ENCODE results near the gene ZNF436. TPM values are rescaled to one million over a fixed set of nuclear protein-coding genes. Genes with fewer than 3 reads are reported as not detected.
A peak's percentile ranks its signal among the peaks of the same experiment; 100 is the strongest.

ZNF436 gene
- total RNA-seq, 1 donor from 2014 or later: 26.0 TPM

DNA sequence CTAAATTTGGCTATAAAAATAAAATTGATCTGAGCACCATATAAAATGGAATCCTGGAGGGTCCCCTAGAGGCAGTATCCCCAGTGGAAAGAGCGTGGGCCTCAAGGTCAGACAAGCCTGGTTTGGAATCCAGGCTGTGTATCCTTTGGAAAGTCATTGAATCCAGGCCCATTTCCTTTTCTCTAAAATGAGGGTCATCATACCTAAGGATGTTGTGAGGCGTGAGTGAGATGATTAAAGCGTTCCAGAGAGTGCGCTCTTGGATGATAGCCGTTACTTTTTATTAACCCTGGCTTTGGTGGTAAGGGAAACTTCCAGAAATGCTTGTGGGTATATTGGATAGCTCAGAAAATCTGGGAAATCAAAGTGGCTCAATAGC, 683 bp upstream of the ZNF436 start:
- H3K9me3 Mint-ChIP-seq (ENCODE audit: unreplicated experiment): peaks cover 8% of the 10 kb centered on the region
- peaks cover 34% of the 10 kb centered on the region for H3K36me3 Mint-ChIP-seq (ENCODE audit: low read depth, unreplicated experiment)
- no peak for TF ChIP-seq CTCF (IDR thresholded peaks at IDR 0.05; ENCODE audit: unreplicated experiment)
- H3K4me1 Mint-ChIP-seq (ENCODE audit: unreplicated experiment): peaks cover 48% of the 10 kb centered on the region
- DNase-seq (ENCODE audit: low spot score): no peak
- H3K27me3 Mint-ChIP-seq (ENCODE audit: unreplicated experiment): peaks cover 20% of the 10 kb centered on the region
- H3K27ac Mint-ChIP-seq (ENCODE audit: unreplicated experiment): peak overlapping the region; percentile 97
- H3K4me3 Mint-ChIP-seq (ENCODE audit: unreplicated experiment): peak overlapping the region; percentile 96

DNA sequence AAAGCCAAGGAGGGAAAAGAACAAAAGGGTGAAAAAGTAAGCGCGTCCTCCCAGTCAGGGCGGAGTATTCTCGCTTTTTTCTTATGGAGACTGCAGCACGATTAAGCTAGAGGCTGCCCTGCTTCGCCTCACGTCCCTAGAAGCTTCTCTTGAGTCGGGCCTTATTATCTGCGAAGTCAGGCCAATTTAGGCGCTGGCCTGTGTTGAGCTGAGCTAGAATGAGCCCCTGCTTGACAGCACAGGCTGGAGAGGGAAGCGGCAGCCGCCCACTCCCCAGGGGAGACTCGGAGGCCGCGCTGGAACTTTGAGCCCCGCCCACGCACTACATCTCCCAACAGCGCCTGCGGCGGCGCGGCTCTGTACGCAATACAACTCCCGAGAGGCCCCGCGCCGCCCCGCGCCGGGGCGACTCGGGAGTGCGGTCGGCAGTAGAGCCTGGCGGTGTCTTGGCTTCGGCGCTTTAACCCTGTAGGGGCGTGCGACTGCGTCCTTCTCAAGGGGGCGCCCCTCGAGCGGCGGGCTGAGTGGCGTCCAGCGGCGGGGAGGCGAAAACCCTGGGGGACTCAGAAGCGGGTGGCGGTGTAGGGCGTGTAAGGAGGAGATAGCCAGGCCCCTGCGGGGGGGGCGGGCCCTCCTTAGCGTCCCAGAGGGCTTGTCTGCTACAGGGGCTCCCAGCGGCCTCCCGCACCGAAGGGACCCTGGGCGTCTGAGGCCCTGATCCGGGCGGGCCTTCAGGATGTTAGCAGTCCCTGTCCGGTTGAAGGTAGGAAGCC, 888 bp downstream of the ZNF436 start:
- H3K36me3 Mint-ChIP-seq (ENCODE audit: low read depth, unreplicated experiment): peaks cover 36% of the 10 kb centered on the region
- H3K27ac Mint-ChIP-seq (ENCODE audit: unreplicated experiment): peak overlapping the region; percentile 97
- H3K27me3 Mint-ChIP-seq (ENCODE audit: unreplicated experiment): peaks cover 20% of the 10 kb centered on the region
- no peak for TF ChIP-seq CTCF (IDR thresholded peaks at IDR 0.05; ENCODE audit: unreplicated experiment)
- peak; percentile 85 for DNase-seq (ENCODE audit: low spot score)
- H3K9me3 Mint-ChIP-seq (ENCODE audit: unreplicated experiment): peaks cover 14% of the 10 kb centered on the region
- peaks cover 39% of the 10 kb centered on the region for H3K4me1 Mint-ChIP-seq (ENCODE audit: unreplicated experiment)
- peak overlapping the region; percentile 96 for H3K4me3 Mint-ChIP-seq (ENCODE audit: unreplicated experiment)

DNA sequence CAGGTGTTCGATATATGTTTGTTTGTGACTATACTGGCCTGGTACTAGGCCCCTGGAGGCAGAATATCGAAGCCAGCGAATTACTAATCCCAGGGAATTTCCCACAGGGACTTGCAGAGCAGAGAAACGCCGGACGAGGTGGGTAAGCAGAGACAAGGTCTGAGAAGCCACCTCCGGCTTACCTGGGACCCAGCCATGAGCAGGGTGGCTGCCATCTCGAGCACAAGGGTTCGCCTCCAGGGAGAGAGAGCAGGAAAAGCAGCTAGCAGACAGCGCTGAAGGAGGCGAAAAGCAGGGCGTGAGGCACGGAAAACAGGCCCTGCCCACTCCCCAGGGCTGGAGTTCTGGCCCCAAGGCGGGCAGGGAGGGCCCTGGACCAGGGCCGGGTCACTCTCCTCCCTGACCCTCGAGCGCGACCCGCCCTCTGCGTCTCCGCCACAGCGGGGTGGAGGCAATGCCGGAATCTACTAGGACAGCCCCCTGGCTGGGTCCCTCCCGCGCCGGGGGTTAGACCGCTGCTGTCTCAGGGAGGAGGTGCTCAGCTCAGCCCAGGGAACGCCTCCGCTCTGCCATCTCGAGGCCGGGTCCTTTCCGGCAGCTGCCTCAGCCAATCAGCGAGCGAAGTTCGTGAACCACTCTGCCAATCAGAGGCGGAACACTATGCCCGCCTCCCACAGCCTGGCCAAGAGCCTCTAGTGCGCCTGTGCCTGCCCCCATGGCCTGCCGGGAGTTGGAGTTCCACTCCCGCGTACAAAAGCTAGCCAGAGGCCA, 1.7 kb downstream of the ZNF436 start:
- peak; percentile 95 for DNase-seq (ENCODE audit: low spot score)
- peaks cover 31% of the 10 kb centered on the region for H3K4me1 Mint-ChIP-seq (ENCODE audit: unreplicated experiment)
- TF ChIP-seq CTCF (IDR thresholded peaks at IDR 0.05; ENCODE audit: unreplicated experiment): no peak
- H3K4me3 Mint-ChIP-seq (ENCODE audit: unreplicated experiment): peak overlapping the region; percentile 96
- peaks cover 21% of the 10 kb centered on the region for H3K9me3 Mint-ChIP-seq (ENCODE audit: unreplicated experiment)
- H3K27ac Mint-ChIP-seq (ENCODE audit: unreplicated experiment): peak overlapping the region; percentile 85
- H3K27me3 Mint-ChIP-seq (ENCODE audit: unreplicated experiment): peaks cover 20% of the 10 kb centered on the region
- H3K36me3 Mint-ChIP-seq (ENCODE audit: low read depth, unreplicated experiment): peaks cover 42% of the 10 kb centered on the region

DNA sequence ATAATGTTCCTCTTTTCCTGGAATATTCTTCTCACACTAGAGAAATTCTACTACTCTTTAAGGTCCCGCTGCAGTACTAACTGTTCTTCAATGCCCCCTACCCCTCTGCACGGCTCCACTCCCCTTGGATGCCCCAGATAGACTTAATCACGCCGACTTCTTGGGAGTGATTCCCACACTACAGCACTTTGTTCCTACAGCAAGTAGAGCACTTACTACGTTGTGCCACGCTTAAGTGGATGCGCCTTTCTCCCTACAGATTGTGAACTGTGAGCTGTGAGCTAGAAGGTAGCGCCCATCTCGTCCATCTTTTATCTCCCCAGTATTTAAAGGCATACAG, 2.2 kb downstream of the ZNF436 start:
- peaks cover 48% of the 10 kb centered on the region for H3K36me3 Mint-ChIP-seq (ENCODE audit: low read depth, unreplicated experiment)
- H3K27me3 Mint-ChIP-seq (ENCODE audit: unreplicated experiment): peaks cover 20% of the 10 kb centered on the region
- no peak for TF ChIP-seq CTCF (IDR thresholded peaks at IDR 0.05; ENCODE audit: unreplicated experiment)
- peak overlapping the region; percentile 89 for H3K4me3 Mint-ChIP-seq (ENCODE audit: unreplicated experiment)
- DNase-seq (ENCODE audit: low spot score): no peak
- peak overlapping the region; percentile 48 for H3K27ac Mint-ChIP-seq (ENCODE audit: unreplicated experiment)
- peaks cover 27% of the 10 kb centered on the region for H3K9me3 Mint-ChIP-seq (ENCODE audit: unreplicated experiment)
- peaks cover 29% of the 10 kb centered on the region for H3K4me1 Mint-ChIP-seq (ENCODE audit: unreplicated experiment)

- Mint-ChIP-seq H3K4me3 (ENCODE audit: unreplicated experiment) (peak overlapping the region; percentile 89), H3K4me1 (ENCODE audit: unreplicated experiment) (peaks cover 21% of the 10 kb centered on the region), H3K27me3 (ENCODE audit: unreplicated experiment) (peaks cover 19% of the 10 kb centered on the region), H3K27ac (ENCODE audit: unreplicated experiment) (no peak overlapping the region), H3K9me3 (ENCODE audit: unreplicated experiment) (peaks cover 35% of the 10 kb centered on the region), H3K36me3 (ENCODE audit: low read depth, unreplicated experiment) (peaks cover 56% of the 10 kb centered on the region)
- TF ChIP-seq CTCF (IDR thresholded peaks at IDR 0.05; ENCODE audit: unreplicated experiment): no peak
- no peak for DNase-seq (ENCODE audit: low spot score)
Observed at GRCh38 chr1:23366598-23366997, 3.0 kb downstream of the ZNF436 start.

Measured in endothelial cell (in vitro differentiated cells).